Measurements from ENCODE around the gene GATM. TPM values are rescaled to one million over a fixed set of nuclear protein-coding genes. Genes with fewer than 3 reads are reported as not detected.

The GATM gene
- total and polyA plus RNA-seq, 2 of the 4 experiments (the other 2 are of a cell fraction), result 0.10 to 0.18 TPM

GRCh38 chr15:45349623-45350022 lies 28.7 kb downstream of the GATM start:
- no peak overlapping the region for H3K23ac ChIP-seq (ENCODE audit: low read depth, low read length)
- no peaks in the 10 kb centered on the region for H3K36me3 ChIP-seq (ENCODE audit: control insufficient read depth, insufficient read depth, low read length)
- no peaks in the 10 kb centered on the region for H4K20me1 ChIP-seq (ENCODE audit: insufficient read depth, low read length)
- CTCF ChIA-PET, result no interaction called here
- 62% methylated on average over 2 of the region's 3 CpGs; no CpG with 5 or more reads in 1 of the 2 experiments for WGBS, 2 experiments (ENCODE audit: extremely low coverage in 2 of 2, insufficient read length in 1 of 2)
- H2AFZ ChIP-seq (replicated peaks; ENCODE audit: low read length, poor library complexity), result no peak overlapping the region
- H4K8ac ChIP-seq (ENCODE audit: low read depth in 2 of 2, low read length in 2 of 2), result no peak overlapping the region
- no peak overlapping the region for H3K4ac ChIP-seq (ENCODE audit: low read depth, low read length)
- dilution Hi-C loops (cut with HindIII; ENCODE audit: low sequenced_read_pairs, unreplicated experiment) (no loop called here), intact Hi-C loops (cut with micrococcal nuclease) (no loop called here), in situ Hi-C loops (cut with MboI; ENCODE audit: low sequenced_read_pairs) (no loop called here)
- no peak overlapping the region for H4K5ac ChIP-seq (ENCODE audit: low read depth, low read length)
- H2AK9ac ChIP-seq (replicated peaks; ENCODE audit: low read depth, low read length, poor library complexity), result no peak overlapping the region
- no peak overlapping the region for H3K9ac ChIP-seq (ENCODE audit: low read depth, low read length)
- H2BK20ac ChIP-seq (ENCODE audit: low read depth, low read length), result no peak overlapping the region
- no peaks in the 10 kb centered on the region for H3K4me1 ChIP-seq (ENCODE audit: control insufficient read depth, insufficient read depth, low read length)
- no peak overlapping the region for H3K4me2 ChIP-seq (ENCODE audit: low read depth, low read length)
- no peaks in the 10 kb centered on the region; the same call in 1 of the 2 replicates for H3K27me3 ChIP-seq (ENCODE audit: control insufficient read depth, insufficient read depth, low read length)
- no peak overlapping the region for H2BK15ac ChIP-seq (ENCODE audit: low read depth, low read length)
- H3K18ac ChIP-seq (ENCODE audit: low read depth, low read length), result no peak overlapping the region
- no TSS peak for BruUV-seq (replicated peaks)
- ATAC-seq (ENCODE audit: low read depth), result no peak
- POLR2A ChIA-PET (ENCODE audit: unreplicated experiment), result no interaction called here
- no peak overlapping the region for H3K56ac ChIP-seq (ENCODE audit: extremely low read depth, insufficient read depth, low read length)
- no peak overlapping the region for H4K91ac ChIP-seq (ENCODE audit: insufficient read depth, low read depth, low read length)
- H2BK5ac ChIP-seq (ENCODE audit: low read depth, low read length, poor library complexity, severe bottlenecking), result no peak overlapping the region
- H3K9me3 ChIP-seq (ENCODE audit: control insufficient read depth, insufficient read depth, low read length), result no peaks in the 10 kb centered on the region
- no peak for TF ChIP-seq MXI1 (IDR thresholded peaks at IDR 0.05; ENCODE audit: borderline replicate concordance, low read depth, low read length)
- TF ChIP-seq CHD1 (IDR thresholded peaks at IDR 0.05; ENCODE audit: low read depth, low read length), result no peak
- no peak for TF ChIP-seq RFX5 (IDR thresholded peaks at IDR 0.05; ENCODE audit: low read depth, low read length)
- TF ChIP-seq CEBPB (IDR thresholded peaks at IDR 0.05; ENCODE audit: low read depth, low read length), result no peak
- TF ChIP-seq RCOR1 (IDR thresholded peaks at IDR 0.05; ENCODE audit: insufficient replicate concordance, low read length), result no peak
- no peak for TF ChIP-seq NFE2L2 (IDR thresholded peaks at IDR 0.05; ENCODE audit: low read depth, low read length)
- no peak for TF ChIP-seq RAD21 (IDR thresholded peaks at IDR 0.05; ENCODE audit: low read length)
- no peak for TF ChIP-seq POLR2A (IDR thresholded peaks at IDR 0.05; ENCODE audit: low read depth, low read length)
- TF ChIP-seq BHLHE40 (IDR thresholded peaks at IDR 0.05; ENCODE audit: low read depth, low read length), result no peak
- no peak for TF ChIP-seq FOS (IDR thresholded peaks at IDR 0.05; ENCODE audit: low read depth, low read length)
- TF ChIP-seq MAZ (IDR thresholded peaks at IDR 0.05; ENCODE audit: borderline replicate concordance, low read depth, low read length), result no peak
- TF ChIP-seq, protein P1, sequence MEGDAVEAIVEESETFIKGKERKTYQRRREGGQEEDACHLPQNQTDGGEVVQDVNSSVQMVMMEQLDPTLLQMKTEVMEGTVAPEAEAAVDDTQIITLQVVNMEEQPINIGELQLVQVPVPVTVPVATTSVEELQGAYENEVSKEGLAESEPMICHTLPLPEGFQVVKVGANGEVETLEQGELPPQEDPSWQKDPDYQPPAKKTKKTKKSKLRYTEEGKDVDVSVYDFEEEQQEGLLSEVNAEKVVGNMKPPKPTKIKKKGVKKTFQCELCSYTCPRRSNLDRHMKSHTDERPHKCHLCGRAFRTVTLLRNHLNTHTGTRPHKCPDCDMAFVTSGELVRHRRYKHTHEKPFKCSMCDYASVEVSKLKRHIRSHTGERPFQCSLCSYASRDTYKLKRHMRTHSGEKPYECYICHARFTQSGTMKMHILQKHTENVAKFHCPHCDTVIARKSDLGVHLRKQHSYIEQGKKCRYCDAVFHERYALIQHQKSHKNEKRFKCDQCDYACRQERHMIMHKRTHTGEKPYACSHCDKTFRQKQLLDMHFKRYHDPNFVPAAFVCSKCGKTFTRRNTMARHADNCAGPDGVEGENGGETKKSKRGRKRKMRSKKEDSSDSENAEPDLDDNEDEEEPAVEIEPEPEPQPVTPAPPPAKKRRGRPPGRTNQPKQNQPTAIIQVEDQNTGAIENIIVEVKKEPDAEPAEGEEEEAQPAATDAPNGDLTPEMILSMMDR (conservative IDR thresholded peaks at IDR 0.05; ENCODE audit: low read depth, low read length), result no peak
- no peak for TF ChIP-seq SMC3 (IDR thresholded peaks at IDR 0.05; ENCODE audit: low read depth, low read length)
- no peak for TF ChIP-seq ELK1 (IDR thresholded peaks at IDR 0.05; ENCODE audit: borderline replicate concordance, low read depth, low read length)
- H2AK5ac ChIP-seq (ENCODE audit: low read depth, low read length), result no peak overlapping the region
- no peak overlapping the region for H3K27ac ChIP-seq (ENCODE audit: insufficient read depth, low read length)
- H2BK120ac ChIP-seq (ENCODE audit: low read depth, low read length), result no peak overlapping the region
- H3K4me3 ChIP-seq (ENCODE audit: insufficient read depth, low read depth, low read length), result no peak overlapping the region
- no peaks in the 10 kb centered on the region for H3K79me1 ChIP-seq (ENCODE audit: low read depth in 1 of 2, low read length in 2 of 2)
- no peak for DNase-seq
- H3K9me1 ChIP-seq (ENCODE audit: insufficient read depth, low read length), result no peaks in the 10 kb centered on the region
- H3K14ac ChIP-seq (replicated peaks; ENCODE audit: low read depth, low read length), result no peak overlapping the region
